HG03097 (cell line): ENCODE data around the gene PAX7.

Experiments
- ATAC-seq: cut with Tn5 transposase; IDR thresholded peaks from one replicate; pipeline ENCODE4 v1.9.1; 2021; ENCODE audit not compliant: unreplicated experiment, low FRiP score

Gene PAX7

DNA sequence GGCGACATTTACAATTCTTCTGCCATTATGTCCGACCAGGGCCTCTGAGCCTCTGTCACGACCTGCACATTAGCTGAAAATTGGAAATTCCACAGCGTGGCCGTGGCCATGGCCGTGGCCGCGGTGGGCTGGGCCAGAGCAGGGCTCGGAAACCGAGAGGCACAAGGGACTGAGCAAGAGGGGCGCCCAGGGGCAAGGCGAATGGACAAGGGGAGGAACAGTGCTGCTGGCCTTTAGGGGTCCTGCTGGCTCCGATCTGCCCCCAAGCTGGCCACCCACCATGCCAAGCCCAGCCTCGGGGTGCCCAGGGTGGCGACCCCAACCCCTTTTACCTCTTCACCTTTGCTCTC is 153.8 kb downstream of the PAX7 start:
- ATAC-seq: no peak

DNA sequence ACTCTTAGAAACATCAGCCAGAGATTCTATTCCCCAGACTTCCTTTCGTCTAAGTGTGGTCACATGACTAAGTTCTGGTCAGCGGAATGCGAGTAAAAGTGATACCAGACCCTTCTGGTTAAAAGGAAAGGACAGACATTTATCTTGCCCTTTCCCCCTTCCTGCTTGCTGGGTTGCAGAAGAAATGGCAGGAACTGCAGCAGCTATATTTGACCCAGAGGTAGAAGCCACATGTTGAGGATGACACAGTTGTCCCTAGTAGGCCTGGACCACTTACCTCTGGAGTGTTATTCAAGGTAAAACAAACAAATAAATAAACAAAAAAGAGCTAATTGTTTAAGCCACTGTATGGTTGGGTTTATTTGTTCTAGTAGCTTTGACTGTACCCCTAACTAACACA is 155.5 kb downstream of the PAX7 start:
- no peak for ATAC-seq

DNA sequence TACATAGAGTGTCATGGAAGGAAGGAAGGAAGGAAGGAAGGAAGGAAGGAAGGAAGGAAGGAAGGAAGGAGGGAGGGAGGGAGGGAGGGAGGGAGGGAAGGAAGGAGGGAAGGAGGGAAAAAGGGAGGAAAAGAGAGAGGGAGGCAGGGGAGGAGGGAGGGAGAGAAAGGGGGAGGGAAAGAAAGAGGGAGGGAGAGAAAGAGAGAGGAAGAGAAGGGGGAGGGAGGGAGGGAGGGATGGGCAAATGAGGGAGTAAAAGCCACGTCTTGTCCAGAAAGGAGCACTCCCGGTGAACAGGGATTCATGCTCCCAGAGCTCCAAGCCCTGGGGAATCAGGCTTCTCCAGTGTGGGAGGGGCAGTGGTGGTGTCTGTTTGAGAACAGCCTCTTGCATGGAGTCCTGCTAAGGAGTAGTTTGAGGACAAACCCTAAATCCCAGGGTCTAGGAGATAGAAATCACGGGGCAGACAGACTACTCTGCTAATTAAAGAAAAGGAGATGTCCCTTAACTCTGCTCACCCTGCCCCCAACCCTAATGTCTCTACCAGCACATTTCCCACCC is 157.3 kb downstream of the PAX7 start:
- ATAC-seq: no peak

DNA sequence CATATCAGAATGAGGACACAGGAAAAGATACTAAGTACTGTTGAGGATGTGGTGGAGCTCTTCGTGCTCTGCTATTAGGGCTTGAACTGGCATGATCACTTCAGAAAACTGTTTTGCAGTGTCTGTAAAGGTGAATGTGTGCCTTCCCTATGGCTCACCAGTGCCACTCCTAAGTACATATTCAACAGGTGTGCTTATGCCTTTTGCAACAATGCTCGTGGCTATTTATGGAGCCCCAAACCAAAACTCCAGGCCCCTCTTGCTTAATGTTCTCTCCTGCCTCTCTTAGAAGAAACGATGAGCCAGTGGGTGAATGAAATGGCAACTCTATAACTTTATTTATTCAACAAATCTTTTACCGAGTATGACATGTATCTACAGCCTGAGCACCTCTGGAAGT is 158.6 kb downstream of the PAX7 start:
- ATAC-seq: no peak

DNA sequence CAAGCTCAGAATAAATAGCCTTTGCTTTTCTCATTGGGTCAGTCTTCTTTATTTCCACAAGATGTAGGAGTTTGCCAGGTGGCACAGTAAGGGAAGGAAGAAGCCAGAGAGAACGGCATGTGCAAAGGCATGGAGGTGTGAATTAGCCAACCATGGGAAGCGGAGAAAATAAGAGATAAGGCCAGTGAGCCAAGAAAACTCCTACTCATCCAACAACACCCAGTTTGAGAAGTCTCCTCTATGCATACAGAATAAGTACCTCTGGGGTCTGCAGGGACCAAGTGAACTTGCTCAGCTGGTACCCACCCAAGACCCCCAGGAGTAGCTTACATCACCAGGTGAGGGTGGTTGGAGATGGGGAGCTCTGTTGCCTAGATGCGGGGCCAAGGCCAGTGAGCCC is 162.1 kb downstream of the PAX7 start:
- ATAC-seq: no peak

DNA sequence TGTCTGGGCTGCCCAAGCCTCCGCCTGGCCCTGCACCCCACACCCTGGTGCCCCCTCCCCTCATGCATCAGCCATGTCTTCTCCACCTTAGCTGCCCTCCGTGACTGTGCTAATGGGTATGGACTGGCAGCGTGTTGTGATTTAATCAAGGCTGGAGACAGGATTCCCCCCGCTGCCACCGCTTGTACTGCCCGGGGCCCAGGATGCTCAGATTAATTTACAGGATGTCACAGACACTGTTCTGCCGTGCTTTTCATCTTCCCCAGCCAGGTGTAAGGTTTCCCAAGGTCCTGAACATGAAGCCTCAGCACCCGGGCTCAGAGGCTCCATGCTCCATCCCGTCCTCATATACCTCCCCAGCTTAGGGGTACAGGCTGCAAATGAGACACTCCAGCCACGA is 162.5 kb downstream of the PAX7 start:
- no peak for ATAC-seq

DNA sequence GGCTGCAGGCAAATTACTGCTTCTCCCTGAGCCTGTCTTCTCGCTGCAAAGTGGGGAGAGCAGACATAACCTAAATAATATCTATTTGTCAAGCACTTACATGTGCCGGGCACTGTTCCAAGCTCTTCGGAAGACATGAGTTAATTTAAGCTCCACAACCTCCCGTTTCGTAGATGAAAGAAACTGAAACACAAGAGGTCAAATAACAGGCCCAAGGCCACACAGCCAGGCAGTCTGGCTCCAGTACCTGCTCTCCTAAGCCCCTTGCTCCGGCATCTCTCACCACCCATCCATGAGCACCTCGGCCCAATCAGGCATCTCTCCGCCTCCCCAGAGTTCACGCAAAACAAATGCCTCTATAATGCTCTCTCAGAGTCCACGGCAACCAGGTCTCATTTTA is 163.4 kb downstream of the PAX7 start:
- no peak for ATAC-seq

DNA sequence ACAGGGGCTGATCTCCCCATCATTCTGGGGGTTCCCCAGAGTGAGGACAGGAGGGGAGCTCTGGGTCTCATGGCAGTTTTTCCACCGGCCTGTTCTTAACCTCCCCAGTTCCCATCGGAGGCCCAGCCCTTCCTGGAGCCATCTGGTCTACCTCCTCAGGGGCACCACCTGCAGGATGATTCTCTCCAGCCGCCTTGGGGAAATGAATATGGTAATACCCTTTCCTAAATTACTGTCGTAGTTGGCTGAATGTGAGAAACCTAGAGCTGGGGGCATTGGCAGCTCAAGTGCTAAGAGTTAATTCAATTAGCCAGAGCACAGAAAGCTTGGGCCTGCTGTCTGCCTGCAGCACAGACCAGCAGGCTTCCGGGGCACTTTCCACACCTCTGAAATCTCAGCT is 163.9 kb downstream of the PAX7 start:
- no peak for ATAC-seq

DNA sequence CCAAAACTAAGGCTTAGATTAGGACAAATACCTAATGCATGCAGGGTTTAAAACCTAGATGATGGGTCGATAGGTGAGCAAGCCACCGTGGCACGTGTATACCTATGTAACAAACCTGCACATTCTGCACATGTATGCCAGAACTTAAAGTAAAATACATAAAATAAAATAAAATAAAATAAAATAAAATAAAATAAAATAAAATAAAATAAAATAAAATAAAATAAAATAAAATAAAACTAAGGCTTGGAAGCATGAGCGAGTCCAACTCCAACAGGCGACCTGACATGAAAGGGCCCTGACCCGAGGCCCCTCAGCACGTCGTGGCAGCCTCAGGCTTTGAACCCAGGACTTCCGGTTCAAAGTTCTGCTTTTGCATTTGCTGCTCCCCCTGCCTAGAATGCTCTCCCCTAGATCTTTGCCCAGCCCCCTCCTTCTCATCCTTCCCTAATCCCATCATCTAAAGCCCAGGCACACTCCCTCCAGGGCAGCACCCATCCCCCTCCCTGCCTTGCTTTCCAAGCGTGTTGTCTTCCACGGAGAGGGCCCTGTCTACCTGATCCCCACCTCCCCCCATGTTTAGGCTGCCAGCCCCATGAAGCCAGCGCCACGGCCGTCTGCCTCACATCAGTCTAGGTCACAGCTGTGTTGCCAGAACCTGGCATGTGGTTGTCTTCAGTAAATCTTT is 164.5 kb downstream of the PAX7 start:
- ATAC-seq: no peak

DNA sequence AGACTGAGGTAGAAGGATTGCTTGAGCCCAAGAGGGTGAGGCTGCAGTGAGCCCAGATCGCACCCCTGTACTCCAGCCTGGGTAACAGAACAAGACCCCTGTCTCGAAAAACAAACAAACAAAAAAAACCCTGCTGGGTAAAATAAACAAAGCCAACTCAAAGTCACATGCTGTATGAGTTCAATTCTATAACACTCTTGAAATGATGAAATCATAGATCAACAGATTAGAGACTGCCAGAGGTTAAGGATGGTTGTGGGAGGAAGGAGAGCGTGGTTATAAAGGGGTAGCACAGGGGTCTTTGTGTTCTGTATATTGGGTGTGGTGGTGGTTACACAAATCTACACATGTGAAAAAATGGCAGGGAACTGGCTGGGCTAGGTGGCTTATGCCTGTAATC is 166.3 kb downstream of the PAX7 start:
- no peak for ATAC-seq
